ENCODE measurements around the gene THBS4.

The THBS4 gene

DNA sequence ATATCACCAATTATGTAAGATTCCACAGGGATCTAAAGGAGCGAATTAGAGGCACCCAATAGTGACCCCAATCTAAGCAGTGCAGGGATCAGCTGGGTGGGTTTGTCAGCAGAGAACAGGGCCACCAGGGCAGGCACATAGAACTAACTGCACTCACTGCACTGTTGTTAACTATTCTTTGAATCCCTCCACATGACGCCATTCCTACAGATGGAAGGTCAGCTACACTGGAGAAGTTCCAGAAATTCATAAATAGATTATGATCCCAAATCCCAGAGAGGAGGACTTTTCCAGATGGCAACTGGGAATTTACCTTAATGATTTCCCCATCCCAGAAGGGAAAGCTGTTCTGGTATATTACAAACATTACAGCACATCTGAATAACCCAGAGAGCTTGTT lies 84.2 kb downstream of the THBS4 start:
- Histone ChIP-seq H3K9ac (ENCODE audit: low read length) (no peak overlapping the region), H3K36me3 (ENCODE audit: control insufficient read depth, insufficient read depth, low read length) (no peaks in the 10 kb centered on the region), H3K27ac (ENCODE audit: low read depth, low read length) (no peak overlapping the region), H3K27me3 (ENCODE audit: control insufficient read depth, insufficient read depth, low read length) (no peaks in the 10 kb centered on the region), H3K4me3 (ENCODE audit: low read depth, low read length) (no peak overlapping the region), H3K9me3 (ENCODE audit: control insufficient read depth, insufficient read depth, low read depth, low read length) (peaks cover 12% of the 10 kb centered on the region; the same call in 1 of the 2 replicates), H3K4me1 (ENCODE audit: control insufficient read depth, insufficient read depth, low read length) (peaks cover 3% of the 10 kb centered on the region; the same call in 1 of the 2 replicates)

DNA sequence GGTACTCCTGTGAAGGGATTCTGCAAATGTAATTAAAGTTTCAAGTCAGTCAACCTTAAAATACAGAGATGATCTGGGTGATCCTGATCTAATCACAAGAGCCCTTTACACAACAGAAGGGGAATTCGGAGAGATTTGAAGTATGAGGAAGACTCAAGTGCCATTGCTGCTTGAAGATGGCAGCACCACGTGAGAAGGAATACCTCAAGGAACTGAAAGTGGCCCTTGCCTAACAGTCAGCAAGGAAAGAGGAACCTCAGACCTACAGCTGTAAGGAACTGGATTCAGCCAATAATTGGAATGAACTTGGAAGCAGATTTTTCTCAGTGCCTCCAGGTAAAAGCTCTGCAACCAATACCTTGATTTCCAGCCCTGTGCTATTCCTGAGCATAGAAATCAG lies 87.4 kb downstream of the THBS4 start:
- H3K4me1 ChIP-seq (ENCODE audit: control insufficient read depth, insufficient read depth, low read length) = no peaks in the 10 kb centered on the region
- no peak overlapping the region for H3K27ac ChIP-seq (ENCODE audit: low read depth, low read length)

DNA sequence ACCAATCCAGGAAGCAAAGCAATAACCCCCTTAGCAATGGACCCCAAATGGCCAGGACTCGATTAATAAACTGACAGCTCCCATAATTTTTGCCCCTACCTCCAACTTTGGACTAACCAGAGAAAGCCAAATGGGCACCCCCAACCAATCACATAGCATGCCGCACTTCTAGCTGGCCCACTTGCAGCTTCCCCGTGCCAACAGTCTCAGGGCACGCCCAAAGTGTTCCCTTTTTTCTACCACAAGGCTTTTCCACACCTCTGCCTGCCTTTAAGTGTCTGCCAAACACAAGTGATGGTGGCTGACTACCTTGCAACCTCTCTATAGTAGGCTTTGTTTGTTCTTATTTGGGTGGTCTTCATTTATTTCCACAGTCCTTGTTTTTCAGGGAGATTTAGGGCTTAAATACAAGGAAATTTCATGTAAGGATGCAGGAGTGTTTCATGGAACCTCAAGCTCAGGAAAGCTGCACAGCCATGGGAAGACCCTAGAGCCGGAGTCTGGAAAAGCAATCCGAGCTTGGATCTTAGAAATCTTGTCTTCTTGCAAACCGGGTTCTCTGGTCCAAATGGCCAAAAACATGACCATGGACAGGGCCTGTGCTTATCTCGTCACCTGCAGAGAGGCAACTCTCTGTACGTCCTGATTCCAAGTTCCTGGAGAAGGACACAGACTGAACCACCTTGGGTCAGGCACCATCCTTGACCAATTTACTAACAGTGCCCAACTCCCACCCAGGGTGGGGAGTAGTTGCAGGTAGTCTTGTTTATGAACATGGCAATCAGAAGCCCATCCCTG lies 89.2 kb downstream of the THBS4 start:
- H3K27ac ChIP-seq (ENCODE audit: low read depth, low read length) = no peak overlapping the region
- H3K36me3 ChIP-seq (ENCODE audit: control insufficient read depth, insufficient read depth, low read length) = no peaks in the 10 kb centered on the region
- H3K4me3 ChIP-seq (ENCODE audit: low read depth, low read length) = no peak overlapping the region
- peaks cover 7% of the 10 kb centered on the region for H3K9me3 ChIP-seq (ENCODE audit: control insufficient read depth, insufficient read depth, low read depth, low read length)
- H3K9ac ChIP-seq (ENCODE audit: low read length) = no peak overlapping the region
- H3K4me1 ChIP-seq (ENCODE audit: control insufficient read depth, insufficient read depth, low read length) = peaks cover 13% of the 10 kb centered on the region
- no peaks in the 10 kb centered on the region for H3K27me3 ChIP-seq (ENCODE audit: control insufficient read depth, insufficient read depth, low read length)

More for the DNA sequence above, 87.4 kb downstream of the THBS4 start:
- no peaks in the 10 kb centered on the region for H3K27me3 ChIP-seq (ENCODE audit: control insufficient read depth, insufficient read depth, low read length)
- H3K9ac ChIP-seq (ENCODE audit: low read length) = no peak overlapping the region
- H3K9me3 ChIP-seq (ENCODE audit: control insufficient read depth, insufficient read depth, low read depth, low read length) = peaks cover 9% of the 10 kb centered on the region
- H3K4me3 ChIP-seq (ENCODE audit: low read depth, low read length) = no peak overlapping the region
- no peaks in the 10 kb centered on the region for H3K36me3 ChIP-seq (ENCODE audit: control insufficient read depth, insufficient read depth, low read length)

DNA sequence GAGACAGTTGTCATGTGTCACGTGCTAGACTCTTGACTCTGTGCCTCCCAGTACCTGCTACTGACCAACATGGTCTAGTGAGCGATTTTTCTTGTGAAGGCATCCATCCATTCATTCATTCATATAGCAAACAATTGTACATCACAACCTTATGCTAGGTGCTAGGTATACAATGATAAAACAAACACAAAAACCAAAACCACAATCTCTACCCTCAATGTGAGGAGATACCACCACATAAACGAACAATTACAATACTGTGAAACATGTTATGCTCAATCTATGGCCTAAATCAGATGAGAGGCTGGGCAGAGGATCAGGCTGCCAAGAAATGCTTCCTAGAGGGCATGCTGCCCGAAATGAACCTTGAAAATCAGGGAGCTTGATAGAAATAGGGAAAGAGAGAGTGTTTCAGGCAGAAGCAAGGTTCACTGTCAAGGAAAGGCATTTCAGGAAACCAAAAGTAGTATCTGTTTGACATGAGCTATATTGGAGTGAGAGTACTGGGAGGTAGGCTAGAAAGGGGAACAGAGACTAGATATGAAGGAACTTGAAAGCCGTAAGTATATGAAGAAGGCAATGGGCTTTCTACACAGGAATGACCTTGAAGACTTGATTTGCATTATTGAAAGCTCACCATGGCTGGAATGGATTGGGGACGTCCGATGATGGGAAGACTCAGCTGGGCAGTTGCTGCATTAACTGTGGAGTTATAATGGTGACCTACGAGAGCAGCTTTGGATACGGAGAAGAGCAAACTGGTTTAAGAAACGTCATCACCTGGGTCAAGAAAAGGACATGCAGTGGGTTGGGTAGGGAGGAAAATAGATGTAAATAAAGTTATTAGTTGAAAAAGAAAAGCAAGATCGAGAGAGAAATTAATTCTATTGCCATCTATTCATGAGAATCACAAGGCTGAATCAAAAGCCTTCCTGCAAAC lies 90.1 kb downstream of the THBS4 start:
- Histone ChIP-seq H3K36me3 (ENCODE audit: control insufficient read depth, insufficient read depth, low read length) (no peaks in the 10 kb centered on the region), H3K9me3 (ENCODE audit: control insufficient read depth, insufficient read depth, low read depth, low read length) (peaks cover 7% of the 10 kb centered on the region), H3K9ac (ENCODE audit: low read length) (no peak overlapping the region), H3K4me1 (ENCODE audit: control insufficient read depth, insufficient read depth, low read length) (peaks cover 13% of the 10 kb centered on the region), H3K27me3 (ENCODE audit: control insufficient read depth, insufficient read depth, low read length) (no peaks in the 10 kb centered on the region), H3K4me3 (ENCODE audit: low read depth, low read length) (no peak overlapping the region), H3K27ac (ENCODE audit: low read depth, low read length) (no peak overlapping the region)

DNA sequence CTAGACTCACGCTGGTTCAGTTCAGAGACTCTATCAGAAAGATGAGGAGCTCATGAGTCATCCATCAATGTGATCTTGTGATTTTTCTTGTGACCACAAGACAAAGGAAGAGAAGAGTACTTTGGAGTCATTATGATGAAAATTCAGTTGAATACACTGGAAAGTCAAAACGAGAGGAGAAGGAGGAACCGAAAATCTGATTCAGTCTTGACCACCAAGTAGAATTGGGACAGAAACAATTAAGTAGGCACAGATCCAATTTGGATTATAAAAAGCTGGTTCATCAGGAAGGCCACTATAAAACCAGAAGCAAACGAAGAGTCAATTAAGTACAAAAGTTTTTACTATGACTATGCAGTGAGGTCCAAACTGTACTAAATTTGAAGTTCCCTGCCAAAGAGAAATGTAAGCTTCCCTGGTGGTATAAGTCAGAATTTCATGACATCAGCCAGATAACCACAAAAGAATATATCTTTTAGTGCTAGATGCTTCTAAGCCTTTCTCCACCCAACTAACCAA lies 90.9 kb downstream of the THBS4 start:
- H3K36me3 ChIP-seq (ENCODE audit: control insufficient read depth, insufficient read depth, low read length) = no peaks in the 10 kb centered on the region
- no peaks in the 10 kb centered on the region for H3K27me3 ChIP-seq (ENCODE audit: control insufficient read depth, insufficient read depth, low read length)
- peaks cover 11% of the 10 kb centered on the region for H3K9me3 ChIP-seq (ENCODE audit: control insufficient read depth, insufficient read depth, low read depth, low read length)
- peaks cover 13% of the 10 kb centered on the region for H3K4me1 ChIP-seq (ENCODE audit: control insufficient read depth, insufficient read depth, low read length)
- H3K9ac ChIP-seq (ENCODE audit: low read length) = no peak overlapping the region
- H3K4me3 ChIP-seq (ENCODE audit: low read depth, low read length) = no peak overlapping the region
- H3K27ac ChIP-seq (ENCODE audit: low read depth, low read length) = no peak overlapping the region

DNA sequence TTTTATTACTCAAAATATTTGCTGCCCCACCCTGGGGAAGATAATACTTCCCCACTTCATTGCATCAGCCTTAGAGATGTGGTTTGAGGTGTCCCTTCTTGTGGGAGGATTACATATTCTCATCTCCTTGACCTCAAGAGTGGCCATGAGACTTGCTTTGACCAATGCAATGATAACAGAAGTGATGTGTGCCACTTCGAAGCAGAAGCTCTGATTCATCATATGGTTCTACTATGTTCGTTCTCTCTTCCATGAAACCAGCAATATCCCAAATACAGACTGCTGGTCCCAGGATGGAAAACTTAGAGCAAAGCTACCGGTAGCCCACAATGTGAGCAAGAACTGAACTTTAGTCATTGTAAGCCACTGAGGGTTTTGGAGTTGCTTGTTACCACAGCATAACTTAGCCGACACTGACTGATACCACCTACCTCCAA lies 92.0 kb downstream of the THBS4 start:
- H3K27ac ChIP-seq (ENCODE audit: low read depth, low read length) = no peak overlapping the region
- H3K4me1 ChIP-seq (ENCODE audit: control insufficient read depth, insufficient read depth, low read length) = peaks cover 13% of the 10 kb centered on the region
- no peaks in the 10 kb centered on the region for H3K27me3 ChIP-seq (ENCODE audit: control insufficient read depth, insufficient read depth, low read length)
- no peak overlapping the region for H3K4me3 ChIP-seq (ENCODE audit: low read depth, low read length)
- H3K36me3 ChIP-seq (ENCODE audit: control insufficient read depth, insufficient read depth, low read length) = no peaks in the 10 kb centered on the region
- H3K9ac ChIP-seq (ENCODE audit: low read length) = no peak overlapping the region
- H3K9me3 ChIP-seq (ENCODE audit: control insufficient read depth, insufficient read depth, low read depth, low read length) = peaks cover 17% of the 10 kb centered on the region

DNA sequence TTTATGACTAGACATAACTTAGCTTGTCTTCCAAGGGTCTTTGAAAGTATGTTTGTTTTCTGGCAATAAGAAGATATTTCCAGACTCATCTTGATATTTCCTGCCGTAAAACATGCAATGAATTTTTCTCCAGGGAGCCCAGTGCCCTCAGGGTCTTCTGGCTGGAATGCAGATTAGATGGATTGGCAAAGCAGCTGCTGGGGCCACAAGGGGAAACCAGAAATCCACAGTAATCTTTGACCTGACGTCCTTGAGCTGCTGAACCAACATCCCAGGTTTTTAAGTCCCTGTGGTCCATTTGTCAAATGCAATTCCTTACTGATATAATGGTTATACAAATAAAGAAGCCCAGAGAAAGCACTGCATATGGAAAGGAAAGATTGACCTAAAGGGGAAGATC lies 93.0 kb downstream of the THBS4 start:
- H3K27ac ChIP-seq (ENCODE audit: low read depth, low read length) = peak overlapping the region; percentile 9; the same call in 1 of the 2 replicates
- no peak overlapping the region for H3K4me3 ChIP-seq (ENCODE audit: low read depth, low read length)
- H3K36me3 ChIP-seq (ENCODE audit: control insufficient read depth, insufficient read depth, low read length) = no peaks in the 10 kb centered on the region
- peaks cover 20% of the 10 kb centered on the region for H3K9me3 ChIP-seq (ENCODE audit: control insufficient read depth, insufficient read depth, low read depth, low read length)
- H3K9ac ChIP-seq (ENCODE audit: low read length) = no peak overlapping the region
- H3K27me3 ChIP-seq (ENCODE audit: control insufficient read depth, insufficient read depth, low read length) = no peaks in the 10 kb centered on the region
- peaks cover 15% of the 10 kb centered on the region for H3K4me1 ChIP-seq (ENCODE audit: control insufficient read depth, insufficient read depth, low read length)

DNA sequence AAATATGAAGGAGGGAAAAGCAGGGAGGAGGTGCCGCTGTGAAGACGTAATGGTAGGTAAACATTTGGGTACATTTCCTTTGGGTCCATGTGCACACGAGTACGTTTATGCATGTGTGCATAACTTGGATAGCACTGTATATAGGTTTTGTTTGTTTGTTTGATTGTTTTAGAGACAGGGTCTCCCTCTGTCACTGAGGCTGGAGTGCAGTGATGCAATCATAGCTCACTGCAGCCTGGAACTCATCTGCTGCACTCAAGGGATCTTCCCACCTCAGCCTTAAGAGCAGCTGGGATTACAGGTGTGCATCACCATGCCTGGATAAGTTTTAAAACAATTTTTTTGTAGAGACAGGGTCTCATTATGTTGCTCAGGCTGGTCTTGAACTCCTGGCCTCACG lies 94.0 kb downstream of the THBS4 start:
- H3K36me3 ChIP-seq (ENCODE audit: control insufficient read depth, insufficient read depth, low read length) = no peaks in the 10 kb centered on the region
- peaks cover 23% of the 10 kb centered on the region for H3K4me1 ChIP-seq (ENCODE audit: control insufficient read depth, insufficient read depth, low read length)
- no peaks in the 10 kb centered on the region for H3K27me3 ChIP-seq (ENCODE audit: control insufficient read depth, insufficient read depth, low read length)
- H3K9me3 ChIP-seq (ENCODE audit: control insufficient read depth, insufficient read depth, low read depth, low read length) = peaks cover 20% of the 10 kb centered on the region
- H3K9ac ChIP-seq (ENCODE audit: low read length) = no peak overlapping the region
- H3K4me3 ChIP-seq (ENCODE audit: low read depth, low read length) = no peak overlapping the region
- no peak overlapping the region for H3K27ac ChIP-seq (ENCODE audit: low read depth, low read length)
